ENCODE results near the gene AATF.

AATF gene

GRCh38 chr17:36944553-36944952 lies 4.2 kb upstream of the AATF start:
- POLR2A ChIA-PET = no interaction called here
- TF ChIP-seq CTCF (IDR thresholded peaks at IDR 0.05; ENCODE audit: insufficient read depth, low read length, missing control alignments) = no peak
- CTCF ChIA-PET = interaction anchor here (1.0 to 1.4 kb wide), 2 partner anchors 103 to 342 kb away, joined by 3 to 4 read pairs; no protein-coding TSS in a partner anchor
- H3K4me3 ChIP-seq (ENCODE audit: low read depth, low read length) = no peak overlapping the region
- no peak for DNase-seq (ENCODE audit: low read depth, low spot score)

- POLR2A ChIA-PET = no interaction called here
- TF ChIP-seq CTCF (IDR thresholded peaks at IDR 0.05; ENCODE audit: insufficient read depth, low read length, missing control alignments) = no peak
- no peak for DNase-seq (ENCODE audit: low read depth, low spot score)
- CTCF ChIA-PET = interaction anchor here (1.0 to 1.4 kb wide), 2 partner anchors 102 to 342 kb away, joined by 3 to 4 read pairs; no protein-coding TSS in a partner anchor
- H3K4me3 ChIP-seq (ENCODE audit: low read depth, low read length) = no peak overlapping the region
Observed at GRCh38 chr17:36945140-36945539, 3.6 kb upstream of the AATF start.

GRCh38 chr17:36945959-36946725 lies 2.6 kb upstream of the AATF start:
- CTCF ChIA-PET = no interaction called here

GRCh38 chr17:36946726-36947091 lies 2.0 kb upstream of the AATF start:
- no peak for DNase-seq (ENCODE audit: low read depth, low spot score)
- no peak overlapping the region for H3K4me3 ChIP-seq (ENCODE audit: low read depth, low read length)
- TF ChIP-seq CTCF (IDR thresholded peaks at IDR 0.05; ENCODE audit: insufficient read depth, low read length, missing control alignments) = no peak
- CTCF ChIA-PET = no interaction called here
- POLR2A ChIA-PET = no interaction called here

More at GRCh38 chr17:36945959-36946725, 2.6 kb upstream of the AATF start:
- H3K4me3 ChIP-seq (ENCODE audit: low read depth, low read length) = no peak overlapping the region
- no peak for TF ChIP-seq CTCF (IDR thresholded peaks at IDR 0.05; ENCODE audit: insufficient read depth, low read length, missing control alignments)
- POLR2A ChIA-PET = no interaction called here
- DNase-seq (ENCODE audit: low read depth, low spot score) = no peak

- H3K4me3 ChIP-seq (ENCODE audit: low read depth, low read length) = peak overlapping the region; percentile 90
- POLR2A ChIA-PET = interaction anchor here (0.7 kb wide), 1 partner anchor 263 kb away, joined by 3 read pairs; no protein-coding TSS in a partner anchor
- no peak for DNase-seq (ENCODE audit: low read depth, low spot score)
- CTCF ChIA-PET = interaction anchor here (0.7 to 1.7 kb wide), 5 partner anchors 11 to 292 kb away, joined by 3 to 5 read pairs (median 4); partner anchors contain the start of gene LHX1
- TF ChIP-seq CTCF (IDR thresholded peaks at IDR 0.05; ENCODE audit: insufficient read depth, low read length, missing control alignments) = no peak
Observed at GRCh38 chr17:36947922-36948716, 635 bp upstream of the AATF start.

- TF ChIP-seq CTCF (IDR thresholded peaks at IDR 0.05; ENCODE audit: insufficient read depth, low read length, missing control alignments) = no peak
- no peak for DNase-seq (ENCODE audit: low read depth, low spot score)
- POLR2A ChIA-PET = interaction anchor here (0.7 to 1.1 kb wide), 3 partner anchors 16 to 188 kb away, joined by 3 read pairs; no protein-coding TSS in a partner anchor
- CTCF ChIA-PET = interaction anchor here (1.0 to 1.7 kb wide), 8 partner anchors 12 to 347 kb away, joined by 3 to 5 read pairs (median 4); partner anchors contain the start of gene LHX1
- peak overlapping the region; percentile 90 for H3K4me3 ChIP-seq (ENCODE audit: low read depth, low read length)
Observed at GRCh38 chr17:36949461-36949927, 740 bp downstream of the AATF start.

Data from AG04449 (cell line).